ENCODE results near the gene FRMD1. TPM values are rescaled to one million over a fixed set of nuclear protein-coding genes. Genes with fewer than 3 reads are reported as not detected.
A peak's percentile ranks its signal among the peaks of the same experiment; 100 is the strongest.

FRMD1 gene
- total RNA-seq, 4 donors from 2014 or later: 35.4 to 86.4 (median 47.7) TPM

- intact Hi-C loops (cut with DNase I; ENCODE audit: low total_unique reads): no loop called here
- peaks cover 0 to 14% (median 0%) of the 10 kb centered on the region in 4 donors for H3K4me1 ChIP-seq
- WGBS, 2 donors (ENCODE audit: low coverage in 1 of 2): 90 to 91% methylated on average over 10 to 18 of the region's 18 CpGs
- peaks cover 7 to 10% of the 10 kb centered on the region in 2 donors for H3K9me3 ChIP-seq
- H3K36me3 ChIP-seq: no peaks in the 10 kb centered on the region
- no peak overlapping the region for H3K4me3 ChIP-seq
- no peaks in the 10 kb centered on the region for H3K27me3 ChIP-seq
- TF ChIP-seq EP300 (IDR thresholded peaks at IDR 0.05; ENCODE audit: low read depth): no peak
- no peak for TF ChIP-seq POLR2AphosphoS5 (IDR thresholded peaks at IDR 0.05)
- TF ChIP-seq CTCF (IDR thresholded peaks at IDR 0.05): no peak
- no peak for TF ChIP-seq POLR2A (IDR thresholded peaks at IDR 0.05)
- peak overlapping the region; percentile 66 to 75 (median 74) for H3K27ac ChIP-seq
- DNase-seq: no peak
- in situ Hi-C loops (cut with MboI; ENCODE audit: low pct_ligation_motif_present in 1 of 4, low pct_unique_long_range_greater_than_20kb in 1 of 4, low sequenced_read_pairs in 3 of 4): loop anchor here in 2 of 4 donors (25.0 kb wide), 1 partner anchor 122 kb away; no protein-coding TSS in a partner anchor
Observed at GRCh38 chr6:168034537-168034936, 44.5 kb downstream of the FRMD1 start.

GRCh38 chr6:168033791-168034190 is 45.2 kb downstream of the FRMD1 start:
- peak overlapping the region in 1 of 4 donors; percentile 4 for H3K27ac ChIP-seq
- no peak for DNase-seq
- no peak for TF ChIP-seq POLR2AphosphoS5 (IDR thresholded peaks at IDR 0.05)
- no peak for TF ChIP-seq CTCF (IDR thresholded peaks at IDR 0.05)
- TF ChIP-seq EP300 (IDR thresholded peaks at IDR 0.05; ENCODE audit: low read depth): no peak
- TF ChIP-seq POLR2A (IDR thresholded peaks at IDR 0.05): no peak

GRCh38 chr6:168032005-168032760 is 46.8 kb downstream of the FRMD1 start:
- TF ChIP-seq POLR2A (IDR thresholded peaks at IDR 0.05): no peak
- Histone ChIP-seq H3K36me3 (no peaks in the 10 kb centered on the region), H3K27me3 (no peaks in the 10 kb centered on the region), H3K4me3 (no peak overlapping the region), H3K27ac (peak overlapping the region; percentile 29 to 45 (median 32)), H3K9me3 (no peaks in the 10 kb centered on the region), H3K4me1 (peaks cover 0 to 14% (median 0%) of the 10 kb centered on the region in 4 donors)
- WGBS, 2 donors (ENCODE audit: low coverage in 1 of 2): 17 to 59% methylated on average over 2 to 12 of the region's 12 CpGs
- intact Hi-C loops (cut with DNase I; ENCODE audit: low total_unique reads): no loop called here
- DNase-seq: no peak
- in situ Hi-C loops (cut with MboI; ENCODE audit: low pct_ligation_motif_present in 1 of 4, low pct_unique_long_range_greater_than_20kb in 1 of 4, low sequenced_read_pairs in 3 of 4): loop anchor here in 2 of 4 donors (25.0 kb wide), 1 partner anchor 120 kb away; no protein-coding TSS in a partner anchor

More at GRCh38 chr6:168033791-168034190, 45.2 kb downstream of the FRMD1 start:
- intact Hi-C loops (cut with DNase I; ENCODE audit: low total_unique reads) (no loop called here), in situ Hi-C loops (cut with MboI; ENCODE audit: low pct_ligation_motif_present in 1 of 4, low pct_unique_long_range_greater_than_20kb in 1 of 4, low sequenced_read_pairs in 3 of 4) (loop anchor here in 2 of 4 donors (25.0 kb wide), 1 partner anchor 121 kb away; no protein-coding TSS in a partner anchor)
- Histone ChIP-seq H3K4me1 (peaks cover 0 to 14% (median 0%) of the 10 kb centered on the region in 4 donors), H3K9me3 (peaks cover under 1 to 3% of the 10 kb centered on the region in 2 donors), H3K4me3 (no peak overlapping the region), H3K27me3 (no peaks in the 10 kb centered on the region), H3K36me3 (no peaks in the 10 kb centered on the region)
- 91 to 96% methylated on average over 11 to 12 of the region's 12 CpGs for WGBS, 2 donors (ENCODE audit: low coverage in 1 of 2)

- H3K27me3 ChIP-seq: no peaks in the 10 kb centered on the region
- WGBS, 2 donors (ENCODE audit: low coverage in 1 of 2): 78 to 90% methylated on average over 8 to 14 of the region's 14 CpGs
- H3K36me3 ChIP-seq: no peaks in the 10 kb centered on the region
- intact Hi-C loops (cut with DNase I; ENCODE audit: low total_unique reads): no loop called here
- in situ Hi-C loops (cut with MboI; ENCODE audit: low pct_ligation_motif_present in 1 of 4, low pct_unique_long_range_greater_than_20kb in 1 of 4, low sequenced_read_pairs in 3 of 4): loop anchor here in 2 of 4 donors (25.0 kb wide), 1 partner anchor 119 kb away; no protein-coding TSS in a partner anchor
- TF ChIP-seq EP300 (IDR thresholded peaks at IDR 0.05; ENCODE audit: low read depth) (no peak), POLR2AphosphoS5 (IDR thresholded peaks at IDR 0.05) (no peak), POLR2A (IDR thresholded peaks at IDR 0.05) (no peak), CTCF (IDR thresholded peaks at IDR 0.05) (no peak)
- peaks cover 0 to 14% (median 0%) of the 10 kb centered on the region in 4 donors for H3K4me1 ChIP-seq
- no peaks in the 10 kb centered on the region for H3K9me3 ChIP-seq
- no peak overlapping the region for H3K4me3 ChIP-seq
- DNase-seq: no peak
- H3K27ac ChIP-seq: peak overlapping the region; percentile 7 to 45 (median 31)
Observed at GRCh38 chr6:168031411-168031971, 47.5 kb downstream of the FRMD1 start.

Measured in transverse colon (tissue), 4 donors.